GM19035 (cell line): Measurements from ENCODE around the gene VAV1.
"Not testable (repeated sequence)": the region's sequence is repeated elsewhere in the genome, so short reads cannot be mapped to it uniquely, and the experiment has no call there.

ENCODE experiments used
- ATAC-seq: cut with Tn5 transposase; IDR thresholded peaks from one replicate; pipeline ENCODE4 v1.9.1; 2021; ENCODE audit not compliant: unreplicated experiment

Gene VAV1

GRCh38 chr19:6737284-6737872 lies 35.1 kb upstream of the VAV1 start, which contains the start of gene GPR108:
Gene GPR108 (minus strand): TSS chr19:6737580. CDS start chr19:6737576, 4 bp downstream.
- peak; percentile 64 for ATAC-seq

- ATAC-seq: peak; percentile 3
These were observed 34.4 kb upstream of the VAV1 start for GRCh38 chr19:6737873-6738786.

- ATAC-seq: no peak
These were observed 33.6 kb upstream of the VAV1 start for GRCh38 chr19:6738787-6739389.

GRCh38 chr19:6739390-6739882 lies 33.1 kb upstream of the VAV1 start, which contains the start of gene TRIP10:
Gene TRIP10 (plus strand): TSS chr19:6739680. CDS start chr19:6739762, 82 bp downstream.
- no peak for ATAC-seq

GRCh38 chr19:6739883-6740588 lies 32.5 kb upstream of the VAV1 start:
- ATAC-seq: no peak

GRCh38 chr19:6740589-6741343 lies 31.7 kb upstream of the VAV1 start:
- no peak for ATAC-seq

- no peak for ATAC-seq
These were observed 29.4 kb upstream of the VAV1 start for GRCh38 chr19:6743066-6743465.

GRCh38 chr19:6743714-6744380 lies 28.7 kb upstream of the VAV1 start:
- no peak for ATAC-seq

- no peak for ATAC-seq
These were observed 27.9 kb upstream of the VAV1 start for GRCh38 chr19:6744381-6745301.

- ATAC-seq: no peak
These were observed 26.5 kb upstream of the VAV1 start for GRCh38 chr19:6745965-6746364.

GRCh38 chr19:6748543-6748942 lies 24.0 kb upstream of the VAV1 start:
- ATAC-seq: not testable (repeated sequence)

- no peak for ATAC-seq
These were observed 22.4 kb upstream of the VAV1 start for GRCh38 chr19:6750062-6750461.

- no peak for ATAC-seq
These were observed 21.3 kb upstream of the VAV1 start for GRCh38 chr19:6751189-6751588.

- ATAC-seq: no peak
These were observed 20.0 kb upstream of the VAV1 start for GRCh38 chr19:6752256-6753177.

- ATAC-seq: peak; percentile 73
These were observed 19.1 kb upstream of the VAV1 start for GRCh38 chr19:6753178-6754031.

- no peak for ATAC-seq
These were observed 18.4 kb upstream of the VAV1 start for GRCh38 chr19:6754136-6754535.
